Body of pancreas (tissue), 4 donors: Measurements from ENCODE around the gene ZFR2. TPM values are rescaled to one million over a fixed set of nuclear protein-coding genes. Genes with fewer than 3 reads are reported as not detected.
"Not testable (repeated sequence)": the region's sequence is repeated elsewhere in the genome, so short reads cannot be mapped to it uniquely, and the experiment has no call there.

Experiments used
- ATAC-seq: fragments of 150-250 bp; one replicate; pipeline ENCODE4 v1.9.1; 2016
- DNase-seq, 4 donors: peaks; one replicate each; pipeline ENCODE4 v3.0.0-alpha.2; 2019
- H3K27ac ChIP-seq, 4 donors: fragments of 200-600 bp; sonication (generic); 1 replicate in 3 of 4; 2 replicates in 1 of 4; pipeline versions ENCODE4 v1.5.1 to v1.6.1; 2016 to 2019; ENCODE audit warnings: mild to moderate bottlenecking in 1 of 4, mixed read lengths in 1 of 4, moderate library complexity in 1 of 4
- H3K27me3 ChIP-seq, 2 donors: fragments of 200-600 bp; sonication (generic); one replicate each; pipeline ENCODE4 v1.6.0; 2016; ENCODE audit warnings: mild to moderate bottlenecking in 1 of 2
- H3K36me3 ChIP-seq, 2 donors: fragments of 200-600 bp; sonication (generic); replicated peaks in 1 of 2; 2 replicates each; pipeline ENCODE4 v1.5.1; 2016; ENCODE audit warnings: low read depth in 2 of 2; ENCODE audit not compliant: insufficient read depth in 1 of 2
- H3K4me1 ChIP-seq: fragments of 200-600 bp; sonication (generic); one replicate; pipeline ENCODE4 v1.6.0; 2016
- H3K4me3 ChIP-seq, 2 donors: fragments of 200-600 bp; sonication (generic); 1 replicate in 1 of 2; 2 replicates in 1 of 2; pipeline ENCODE4 v1.5.1; 2016 to 2019
- H3K9me3 ChIP-seq, 3 donors: fragments of 200-600 bp; sonication (generic); 1 replicate in 2 of 3; 2 replicates in 1 of 3; pipeline ENCODE4 v1.5.1; 2016
- CTCF ChIP-seq, 7 experiments: fragments of 450-650 bp in 4 of 7; fragments of 200-600 bp in 3 of 7; sonication (generic) in 3 of 7; IDR thresholded peaks; one replicate each; pipeline ENCODE4 v1.5.1; 2016 to 2019; ENCODE audit warnings: antibody characterized with exemption in 7 of 7
- POLR2A ChIP-seq, 3 donors: fragments of 450-650 bp; IDR thresholded peaks; one replicate each; pipeline ENCODE4 v1.6.1; 2016; ENCODE audit warnings: antibody characterized with exemption in 3 of 3, mild to moderate bottlenecking in 2 of 3
- WGBS, 2 donors: methylation state at CpG; one replicate each; pipeline ENCODE4 v1.1.5; 2017; 5-methylcytosine and 5-hydroxymethylcytosine counted together
- intact Hi-C: fragments of 100-400 bp; cut with DNase I; formaldehyde crosslinking; loops from one replicate; pipeline ENCODE4 v1.15.1; 2023
- total RNA-seq, 2 donors: library from RNA; depleted of rRNA; stranded (reverse); fragments of >200 nt; gene quantifications; one replicate each; pipeline ENCODE4 v1.1.0, GENCODE V29; 2016

Gene ZFR2
- total RNA-seq, 2 donors from 2014 or later = not detected

GRCh38 chr19:3769494-3769893, 99.3 kb downstream of the ZFR2 start:
- Histone ChIP-seq H3K4me3 (no peak overlapping the region), H3K27ac (no peak overlapping the region), H3K4me1 (no peaks in the 10 kb centered on the region), H3K27me3 (no peaks in the 10 kb centered on the region), H3K36me3 (peaks cover 0 to 5% of the 10 kb centered on the region in 2 donors), H3K9me3 (no peaks in the 10 kb centered on the region)
- ATAC-seq (no peak), DNase-seq (no peak)
- no peak for TF ChIP-seq CTCF (IDR thresholded peaks at IDR 0.05)
- no peak for TF ChIP-seq POLR2A (IDR thresholded peaks at IDR 0.05)
- WGBS, 2 donors = 81% methylated on average over 16 of the region's 17 CpGs; no CpG with 5 or more reads in 1 of the 2 donors
- intact Hi-C loops = no loop called here

GRCh38 chr19:3768748-3769099, 100.1 kb downstream of the ZFR2 start:
- 88 to 96% methylated on average over 7 of the region's 7 CpGs for WGBS, 2 donors
- ATAC-seq = no peak

GRCh38 chr19:3768015-3768747, 100.7 kb downstream of the ZFR2 start:
- peaks cover 0 to 5% of the 10 kb centered on the region in 2 donors for H3K36me3 ChIP-seq
- H3K27ac ChIP-seq = no peak overlapping the region
- peaks cover 4% of the 10 kb centered on the region for H3K4me1 ChIP-seq
- ATAC-seq (no peak), DNase-seq (no peak)
- no peak overlapping the region for H3K4me3 ChIP-seq
- WGBS, 2 donors = 86 to 91% methylated on average over 12 to 22 of the region's 25 CpGs
- H3K9me3 ChIP-seq = no peaks in the 10 kb centered on the region
- TF ChIP-seq POLR2A (IDR thresholded peaks at IDR 0.05) (no peak), CTCF (IDR thresholded peaks at IDR 0.05) (no peak)
- H3K27me3 ChIP-seq = no peaks in the 10 kb centered on the region
- intact Hi-C loops = no loop called here

More at GRCh38 chr19:3768748-3769099, 100.1 kb downstream of the ZFR2 start:
- Histone ChIP-seq H3K27me3 (no peaks in the 10 kb centered on the region), H3K27ac (no peak overlapping the region), H3K4me1 (no peaks in the 10 kb centered on the region), H3K36me3 (peaks cover 0 to 5% of the 10 kb centered on the region in 2 donors), H3K9me3 (no peaks in the 10 kb centered on the region), H3K4me3 (no peak overlapping the region)
- no peak for DNase-seq
- TF ChIP-seq POLR2A (IDR thresholded peaks at IDR 0.05) (no peak), CTCF (IDR thresholded peaks at IDR 0.05) (no peak)
- intact Hi-C loops = no loop called here

- WGBS, 2 donors = 87 to 93% methylated on average over 5 to 23 of the region's 23 CpGs
- Histone ChIP-seq H3K4me1 (peaks cover 7% of the 10 kb centered on the region), H3K27me3 (no peaks in the 10 kb centered on the region), H3K4me3 (no peak overlapping the region), H3K9me3 (no peaks in the 10 kb centered on the region), H3K36me3 (peaks cover 0 to 5% of the 10 kb centered on the region in 2 donors), H3K27ac (no peak overlapping the region)
- no peak for DNase-seq
- intact Hi-C loops = no loop called here
- no peak for TF ChIP-seq CTCF (IDR thresholded peaks at IDR 0.05)
- TF ChIP-seq POLR2A (IDR thresholded peaks at IDR 0.05) = no peak
- ATAC-seq = no peak
These were observed 101.8 kb downstream of the ZFR2 start for GRCh38 chr19:3767050-3767449.

DNA sequence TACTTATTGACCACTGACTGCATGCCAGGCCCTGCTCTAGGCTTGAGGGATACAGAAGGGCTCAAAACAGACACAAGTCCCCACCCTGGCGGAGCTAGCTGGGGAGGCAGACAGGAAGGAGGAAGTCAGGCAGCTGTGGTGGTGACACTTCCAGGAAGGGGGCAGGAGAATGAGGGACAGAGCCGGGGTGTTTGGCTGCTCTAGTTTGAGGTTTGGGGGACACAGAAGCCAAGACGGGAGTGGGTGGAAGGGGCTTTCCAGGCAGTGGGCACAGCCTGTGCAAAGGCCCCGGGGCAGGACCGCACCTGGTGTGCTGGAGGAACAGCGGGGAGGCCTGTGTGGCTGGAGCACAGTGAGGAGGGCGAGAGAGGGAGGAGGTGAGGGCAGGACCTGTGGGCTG, 102.3 kb downstream of the ZFR2 start:
- no peak for DNase-seq
- WGBS, 2 donors = 90 to 94% methylated on average over 7 of the region's 7 CpGs
- peaks cover 0 to 5% of the 10 kb centered on the region in 2 donors for H3K36me3 ChIP-seq

DNA sequence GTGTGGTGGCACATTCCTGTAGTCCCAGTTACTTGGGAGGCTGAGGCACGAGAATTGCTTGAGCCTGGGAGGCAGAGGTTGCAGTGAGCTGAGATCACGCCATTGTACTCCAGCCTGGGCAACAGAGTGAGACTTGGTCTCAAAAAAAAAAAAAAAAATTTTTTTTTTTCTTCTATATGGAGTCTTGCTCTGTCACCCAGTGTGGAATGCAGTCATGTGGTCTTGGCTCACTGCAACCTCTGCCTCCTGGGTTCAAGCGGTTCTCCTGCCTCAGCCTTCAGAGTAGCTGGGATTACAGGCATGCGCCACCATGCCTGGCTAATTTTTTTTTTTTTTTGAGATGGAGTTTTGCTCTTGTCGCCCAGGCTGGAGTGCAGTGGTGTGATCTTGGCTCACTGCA, 103.1 kb downstream of the ZFR2 start:
- peaks cover 14% of the 10 kb centered on the region for H3K4me1 ChIP-seq
- H3K27ac ChIP-seq, H3K9me3 ChIP-seq, H3K27me3 ChIP-seq, H3K4me3 ChIP-seq, H3K36me3 ChIP-seq, intact Hi-C loops, DNase-seq, ATAC-seq: not testable (repeated sequence)
- WGBS, 2 donors = 99 to 100% methylated on average over 5 of the region's 5 CpGs

More for the DNA sequence above, 102.3 kb downstream of the ZFR2 start:
- Histone ChIP-seq H3K27ac (no peak overlapping the region), H3K4me1 (peaks cover 11% of the 10 kb centered on the region), H3K27me3 (no peaks in the 10 kb centered on the region), H3K4me3 (no peak overlapping the region), H3K9me3 (no peaks in the 10 kb centered on the region)
- ATAC-seq = no peak
- TF ChIP-seq POLR2A (IDR thresholded peaks at IDR 0.05) (no peak), CTCF (IDR thresholded peaks at IDR 0.05) (no peak)
- intact Hi-C loops = no loop called here
